Coronary artery (tissue), 2 donors: ENCODE data around the gene ZNF750.
A peak's percentile ranks its signal among the peaks of the same experiment; 100 is the strongest.

Experiments
- DNase-seq: peaks from one replicate; pipeline ENCODE4 v3.0.0-alpha.2; 2017; ENCODE audit warnings: low spot score
- H3K27ac ChIP-seq, 2 donors: fragments of 200-600 bp; sonication (generic); one replicate each; pipeline ENCODE4 v1.5.1; 2016 to 2019
- H3K4me3 ChIP-seq: fragments of 200-600 bp; sonication (generic); 2 replicates; pipeline ENCODE4 v1.5.1; 2016; ENCODE audit warnings: mild to moderate bottlenecking, moderate library complexity
- TF ChIP-seq, protein P1 (sequence below): fragments of 200-600 bp; sonication (generic); IDR thresholded peaks from one replicate; pipeline ENCODE4 v1.5.1; 2019; ENCODE audit warnings: antibody characterized with exemption

Gene ZNF750

DNA sequence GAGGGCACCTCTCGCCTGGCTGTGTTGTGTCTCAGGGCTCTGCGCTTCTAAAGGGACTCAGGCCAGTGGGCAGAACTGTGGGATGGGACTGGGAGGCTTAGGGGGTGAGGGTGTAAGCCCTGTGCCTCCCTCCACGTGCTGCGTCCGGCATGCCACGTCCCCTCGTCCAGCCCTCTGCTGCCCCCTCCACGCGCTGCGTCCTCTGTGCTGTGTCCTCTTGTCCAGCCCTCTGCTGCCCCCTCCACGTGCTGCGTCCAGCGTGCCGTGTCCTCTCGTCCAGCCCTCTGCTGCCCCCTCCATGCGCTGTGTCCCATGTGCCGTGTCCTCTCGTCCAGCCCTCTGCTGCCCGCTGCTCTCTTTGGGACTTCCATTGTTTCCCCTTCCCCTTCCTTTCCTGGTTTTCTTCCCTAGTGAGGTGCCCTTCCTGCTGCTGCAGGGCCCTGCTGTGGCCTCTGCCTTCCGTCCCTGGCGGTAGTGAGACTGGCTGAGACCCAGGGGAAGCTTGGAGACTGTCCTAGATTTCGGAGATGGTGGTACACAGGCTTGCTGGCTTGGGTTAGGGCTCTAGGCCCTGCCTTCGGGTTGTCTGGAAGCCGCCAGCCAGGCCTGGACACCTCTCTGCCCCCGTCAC, 6.4 kb upstream of the ZNF750 start:
- H3K27ac ChIP-seq = peak overlapping the region in 1 of 2 donors; percentile 21
- TF ChIP-seq, protein P1, sequence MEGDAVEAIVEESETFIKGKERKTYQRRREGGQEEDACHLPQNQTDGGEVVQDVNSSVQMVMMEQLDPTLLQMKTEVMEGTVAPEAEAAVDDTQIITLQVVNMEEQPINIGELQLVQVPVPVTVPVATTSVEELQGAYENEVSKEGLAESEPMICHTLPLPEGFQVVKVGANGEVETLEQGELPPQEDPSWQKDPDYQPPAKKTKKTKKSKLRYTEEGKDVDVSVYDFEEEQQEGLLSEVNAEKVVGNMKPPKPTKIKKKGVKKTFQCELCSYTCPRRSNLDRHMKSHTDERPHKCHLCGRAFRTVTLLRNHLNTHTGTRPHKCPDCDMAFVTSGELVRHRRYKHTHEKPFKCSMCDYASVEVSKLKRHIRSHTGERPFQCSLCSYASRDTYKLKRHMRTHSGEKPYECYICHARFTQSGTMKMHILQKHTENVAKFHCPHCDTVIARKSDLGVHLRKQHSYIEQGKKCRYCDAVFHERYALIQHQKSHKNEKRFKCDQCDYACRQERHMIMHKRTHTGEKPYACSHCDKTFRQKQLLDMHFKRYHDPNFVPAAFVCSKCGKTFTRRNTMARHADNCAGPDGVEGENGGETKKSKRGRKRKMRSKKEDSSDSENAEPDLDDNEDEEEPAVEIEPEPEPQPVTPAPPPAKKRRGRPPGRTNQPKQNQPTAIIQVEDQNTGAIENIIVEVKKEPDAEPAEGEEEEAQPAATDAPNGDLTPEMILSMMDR = no peak
- DNase-seq = no peak
- peak overlapping the region; percentile 43 for H3K4me3 ChIP-seq

DNA sequence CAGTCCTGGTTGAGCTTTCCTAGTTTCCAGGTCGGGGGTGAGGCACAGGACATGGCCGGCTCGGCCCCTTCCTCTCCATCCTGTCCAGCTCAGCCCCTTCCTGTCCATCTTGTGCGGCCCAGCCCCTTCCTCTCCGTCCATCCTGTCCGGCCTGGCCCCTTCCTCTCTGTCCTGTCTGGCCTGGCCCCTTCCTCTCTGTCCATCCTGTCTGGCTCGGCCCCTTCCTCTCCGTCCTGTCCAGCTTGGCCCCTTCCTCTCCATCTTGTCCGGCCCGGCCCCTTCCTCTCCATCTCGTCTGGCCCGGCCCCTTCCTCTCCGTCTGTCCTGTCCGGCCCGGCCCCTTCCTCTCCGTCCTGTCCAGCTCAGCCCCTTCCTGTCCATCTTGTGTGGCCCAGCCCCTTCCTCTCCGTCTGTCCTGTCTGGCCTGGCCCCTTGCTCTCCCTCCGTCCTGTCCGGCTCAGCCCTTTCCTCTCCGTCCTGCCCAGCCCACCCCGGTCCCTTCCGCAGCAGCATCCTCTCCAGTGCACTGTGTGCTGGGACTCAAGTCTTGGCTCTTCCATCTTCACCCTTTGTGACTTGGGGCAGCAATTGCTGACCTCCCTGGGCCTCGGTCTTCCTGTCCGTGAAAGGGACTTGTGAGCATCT, 5.5 kb upstream of the ZNF750 start:
- peak overlapping the region in 1 of 2 donors; percentile 51 for H3K27ac ChIP-seq
- H3K4me3 ChIP-seq = peak overlapping the region; percentile 16
- DNase-seq = no peak
- TF ChIP-seq, protein P1 = no peak

DNA sequence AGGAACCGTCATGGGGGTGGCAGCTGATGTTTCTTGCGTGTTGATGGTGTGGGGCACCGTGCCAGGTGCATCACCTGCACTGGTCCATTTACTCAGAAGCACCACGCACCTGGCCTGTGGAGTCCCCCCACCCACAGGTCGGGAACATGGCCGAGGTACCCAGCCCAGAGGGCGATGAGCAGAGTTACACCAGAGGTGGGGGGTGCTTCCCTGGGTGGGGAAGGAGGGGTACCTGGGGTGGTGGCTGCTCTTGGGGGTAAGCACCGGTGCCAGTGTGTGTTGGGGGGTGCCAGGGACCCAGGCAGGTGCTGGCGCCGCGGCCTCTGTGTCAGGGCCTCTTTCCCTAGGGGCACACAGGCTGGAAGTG, 5.0 kb upstream of the ZNF750 start:
- Histone ChIP-seq H3K4me3 (no peak overlapping the region), H3K27ac (peak overlapping the region in 1 of 2 donors; percentile 51)
- no peak for DNase-seq
- TF ChIP-seq, protein P1 = no peak

DNA sequence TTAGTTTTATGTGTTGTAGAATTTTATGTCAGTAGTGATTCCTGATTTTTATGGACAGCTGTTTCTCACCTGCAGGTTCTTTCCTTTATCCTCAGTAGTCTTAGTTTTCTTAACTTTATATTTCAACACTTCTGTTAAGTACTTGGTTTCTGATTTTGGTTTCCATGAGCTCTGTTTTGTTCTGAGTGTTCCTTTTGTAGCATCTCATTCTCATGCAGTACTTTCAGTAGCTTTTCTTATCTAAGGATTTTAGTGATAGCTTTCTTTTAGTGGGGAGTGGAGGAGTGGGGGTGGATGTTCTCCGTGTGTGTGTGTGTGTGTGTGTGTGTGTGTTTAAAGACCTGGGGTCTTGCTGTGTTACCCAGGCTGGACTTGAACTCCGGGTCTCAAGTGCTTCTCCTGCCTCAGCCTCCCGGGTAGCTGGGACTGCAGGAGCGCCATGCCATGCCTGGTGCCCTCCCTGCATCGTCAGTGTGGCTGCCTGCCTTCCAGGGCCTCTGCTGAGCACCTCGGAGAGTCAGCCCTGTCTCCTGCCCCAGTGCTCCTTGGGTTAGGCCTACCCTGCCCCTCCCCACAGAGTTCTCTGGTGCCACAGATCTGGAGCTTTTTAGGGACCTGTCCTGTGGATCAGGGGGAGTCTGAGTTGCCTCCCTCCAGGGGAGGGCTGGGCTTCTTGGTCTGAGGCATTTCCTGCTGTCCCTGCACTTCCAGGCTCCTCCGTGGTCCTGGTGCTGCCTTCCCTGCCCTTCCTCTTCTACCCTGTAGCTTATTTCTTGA, 4.3 kb upstream of the ZNF750 start:
- TF ChIP-seq, protein P1 = no peak
- H3K27ac ChIP-seq = no peak overlapping the region
- DNase-seq = no peak

DNA sequence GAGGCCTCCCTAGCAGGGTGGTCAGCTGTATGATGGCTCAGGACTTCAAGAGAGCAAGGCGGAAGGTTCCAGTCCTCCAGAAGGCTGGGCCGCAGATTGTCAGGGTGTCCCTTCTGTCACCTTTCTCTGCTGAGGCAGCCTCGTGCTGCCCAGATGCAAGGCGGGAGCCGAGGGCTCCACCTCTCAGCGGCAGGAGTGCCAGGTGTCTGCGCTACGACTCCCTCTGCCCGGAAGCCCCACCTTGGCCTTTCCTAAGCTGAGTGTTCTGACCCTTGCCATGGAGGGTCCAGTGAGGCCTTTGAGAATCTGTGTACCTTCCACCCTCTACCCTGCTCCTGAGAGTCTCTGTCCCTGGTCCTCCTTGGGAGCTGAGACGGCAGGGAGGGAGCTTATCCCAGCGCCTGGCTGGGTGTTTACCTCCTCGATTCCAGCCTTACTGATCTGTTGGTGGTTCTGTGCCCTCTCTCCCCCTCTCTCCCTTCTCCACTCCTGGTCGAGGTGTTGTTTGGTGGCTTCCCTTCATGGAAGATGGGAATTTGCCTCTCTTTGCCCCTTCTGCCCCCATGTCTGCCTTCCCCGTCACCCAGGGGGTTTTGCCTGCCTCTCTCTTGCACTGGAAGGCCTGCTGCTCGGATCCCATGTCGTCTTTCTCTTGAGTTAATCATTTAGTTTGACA, 2.2 kb upstream of the ZNF750 start:
- TF ChIP-seq, protein P1 = no peak
- no peak for DNase-seq
- Histone ChIP-seq H3K27ac (no peak overlapping the region), H3K4me3 (no peak overlapping the region)

More for the DNA sequence above, 4.3 kb upstream of the ZNF750 start:
- no peak overlapping the region for H3K4me3 ChIP-seq

DNA sequence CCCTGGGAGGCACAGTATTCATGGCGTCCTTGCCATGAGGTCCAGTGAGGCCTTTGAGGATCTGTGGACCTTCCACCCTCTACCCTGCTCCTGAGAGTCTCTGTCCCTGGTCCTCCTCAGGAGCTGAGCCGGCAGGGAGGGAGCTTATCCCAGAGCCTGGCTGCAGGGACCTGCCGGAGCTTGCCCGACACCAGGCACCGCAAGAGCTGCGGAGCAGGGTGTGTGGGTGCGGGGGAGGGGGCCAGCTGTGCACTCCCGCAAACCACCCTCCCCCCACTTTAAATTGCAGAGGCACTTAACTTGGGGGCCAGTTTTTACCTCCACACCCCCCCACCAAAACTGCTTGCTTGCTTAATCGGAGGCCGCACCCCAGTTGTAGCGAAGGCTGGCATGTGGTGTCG, 609 bp upstream of the ZNF750 start:
- DNase-seq = no peak
- no peak overlapping the region for H3K4me3 ChIP-seq
- TF ChIP-seq, protein P1 = no peak
- no peak overlapping the region for H3K27ac ChIP-seq
